HFFc6 (cell line): ENCODE measurements around the gene TOP1. TPM values are rescaled to one million over a fixed set of nuclear protein-coding genes. Genes with fewer than 3 reads are reported as not detected.
A peak's percentile ranks its signal among the peaks of the same experiment; 100 is the strongest.

Source experiments
- DNase-seq: peaks from one replicate; pipeline ENCODE4 v3.0.0-alpha.2; 2018
- H3K27ac Mint-ChIP-seq: 2 replicates; pipeline ENCODE4 v1.8.0; 2020; ENCODE audit warnings: mild to moderate bottlenecking, mixed read lengths
- H3K27me3 Mint-ChIP-seq: 2 replicates; pipeline ENCODE4 v1.8.0; 2021; ENCODE audit warnings: mild to moderate bottlenecking, moderate library complexity, mixed read lengths; ENCODE audit not compliant: insufficient read depth
- H3K36me3 Mint-ChIP-seq: 2 replicates; pipeline ENCODE4 v1.8.0; 2021; ENCODE audit warnings: low read depth, mixed read lengths
- H3K4me1 Mint-ChIP-seq: 2 replicates; pipeline ENCODE4 v1.8.0; 2020; ENCODE audit warnings: low read depth, mixed read lengths
- H3K4me3 Mint-ChIP-seq: 2 replicates; pipeline ENCODE4 v1.8.0; 2020; ENCODE audit warnings: mild to moderate bottlenecking, moderate library complexity, mixed read lengths
- H3K9me3 Mint-ChIP-seq: 2 replicates; pipeline ENCODE4 v1.8.0; 2020; ENCODE audit warnings: mild to moderate bottlenecking, mixed read lengths
- CTCF ChIP-seq: fragments of 200-600 bp; sonication (generic); IDR thresholded peaks from 2 replicates; pipeline ENCODE4 v1.5.0; 2021; ENCODE audit warnings: antibody characterized with exemption, mild to moderate bottlenecking
- total RNA-seq, 6 experiments: library from RNA; stranded (reverse); fragmentation: NEBNext Ultra II Directional; extraction: Animal tissue kit (Norgen Biotek cat#: 25700); gene quantifications; 2 replicates in 1 of 6; 3 replicates in 5 of 6; pipeline ENCODE4 v1.2.3, GENCODE V29; 2021

The TOP1 gene
- total RNA-seq, 6 experiments from 2014 or later = 62.1 to 77.0 (median 73.0) TPM

GRCh38 chr20:41168281-41169161 lies 139.9 kb downstream of the TOP1 start:
- H3K27me3 Mint-ChIP-seq = peaks cover 11% of the 10 kb centered on the region
- no peak for DNase-seq

GRCh38 chr20:41169162-41169690 lies 140.6 kb downstream of the TOP1 start:
- H3K4me1 Mint-ChIP-seq = peaks cover 38% of the 10 kb centered on the region
- H3K9me3 Mint-ChIP-seq = no peaks in the 10 kb centered on the region
- no peak overlapping the region for H3K4me3 Mint-ChIP-seq
- peak overlapping the region; percentile 79 for H3K27ac Mint-ChIP-seq
- DNase-seq = no peak
- peaks cover 11% of the 10 kb centered on the region for H3K27me3 Mint-ChIP-seq
- TF ChIP-seq CTCF = no peak
- H3K36me3 Mint-ChIP-seq = peaks cover 28% of the 10 kb centered on the region

More at GRCh38 chr20:41168281-41169161, 139.9 kb downstream of the TOP1 start:
- no peak for TF ChIP-seq CTCF
- Mint-ChIP-seq H3K4me1 (peaks cover 33% of the 10 kb centered on the region), H3K27ac (0 out of 2 replicates have a peak overlapping the region, but pooled peaks have one; percentile 12), H3K36me3 (peaks cover 34% of the 10 kb centered on the region), H3K9me3 (no peaks in the 10 kb centered on the region), H3K4me3 (no peak overlapping the region)

- Mint-ChIP-seq H3K4me1 (peaks cover 44% of the 10 kb centered on the region), H3K36me3 (peaks cover 30% of the 10 kb centered on the region), H3K9me3 (no peaks in the 10 kb centered on the region), H3K27me3 (peaks cover 13% of the 10 kb centered on the region), H3K4me3 (no peak overlapping the region), H3K27ac (peak overlapping the region; percentile 79)
- TF ChIP-seq CTCF = no peak
- DNase-seq = peak; percentile 62
Observed at GRCh38 chr20:41169791-41170351, 141.2 kb downstream of the TOP1 start.

GRCh38 chr20:41170386-41171105 lies 141.9 kb downstream of the TOP1 start:
- Mint-ChIP-seq H3K27ac (peak overlapping the region; percentile 79), H3K27me3 (peaks cover 13% of the 10 kb centered on the region), H3K4me1 (peaks cover 51% of the 10 kb centered on the region), H3K4me3 (no peak overlapping the region), H3K9me3 (no peaks in the 10 kb centered on the region), H3K36me3 (peaks cover 25% of the 10 kb centered on the region)
- DNase-seq = no peak
- TF ChIP-seq CTCF = no peak

- Mint-ChIP-seq H3K9me3 (no peaks in the 10 kb centered on the region), H3K27ac (peak overlapping the region; percentile 3), H3K4me1 (peaks cover 62% of the 10 kb centered on the region), H3K36me3 (peaks cover 31% of the 10 kb centered on the region), H3K27me3 (peaks cover 13% of the 10 kb centered on the region), H3K4me3 (no peak overlapping the region)
- DNase-seq = no peak
- TF ChIP-seq CTCF = no peak
Observed at GRCh38 chr20:41171736-41172295, 143.2 kb downstream of the TOP1 start.
